Epithelial cell of esophagus (primary cell): ENCODE results near the gene SPINK5.

Source experiments
- DNase-seq: peaks from one replicate; pipeline ENCODE4 v3.0.0; 2010; ENCODE audit warnings: low read depth
- H3K4me3 ChIP-seq: 2 replicates; pipeline ENCODE4 v1.5.1; 2011; ENCODE audit warnings: mild to moderate bottlenecking, low read length, control low read depth
- CTCF ChIP-seq: IDR thresholded peaks from 2 replicates; pipeline ENCODE4 v1.5.1; 2011; ENCODE audit warnings: low read depth, mild to moderate bottlenecking, low read length, control low read depth, inconsistent platforms; ENCODE audit not compliant: insufficient read depth; ENCODE audit errors: missing control alignments

SPINK5 gene

GRCh38 chr5:148063861-148064260 lies at the start of gene SPINK5:
SPINK5 (plus strand) TSS chr5:148063980; CDS start chr5:148064045, 65 bp downstream.
- peak within 1 kb of the TSS; percentile 31 for H3K4me3 ChIP-seq
- no peak for TF ChIP-seq CTCF
- peak; percentile 87 for DNase-seq

- no peak overlapping the region for H3K4me3 ChIP-seq
- peak; percentile 84 for DNase-seq
- TF ChIP-seq CTCF: no peak
Measured at GRCh38 chr5:148014276-148014675, 49.5 kb upstream of the SPINK5 start.

- DNase-seq: no peak
- no peak overlapping the region for H3K4me3 ChIP-seq
- TF ChIP-seq CTCF: no peak
Measured at GRCh38 chr5:148020257-148020988, 43.4 kb upstream of the SPINK5 start.

GRCh38 chr5:148027505-148027904 lies 36.3 kb upstream of the SPINK5 start:
- no peak overlapping the region for H3K4me3 ChIP-seq
- no peak for TF ChIP-seq CTCF
- no peak for DNase-seq

- TF ChIP-seq CTCF: no peak
- no peak for DNase-seq
- H3K4me3 ChIP-seq: no peak overlapping the region
Measured at GRCh38 chr5:148029131-148029530, 34.6 kb upstream of the SPINK5 start.

- TF ChIP-seq CTCF: no peak
- peak; percentile 88 for DNase-seq
- H3K4me3 ChIP-seq: no peak overlapping the region
Measured at GRCh38 chr5:148033134-148033533, 30.6 kb upstream of the SPINK5 start.

- H3K4me3 ChIP-seq: no peak overlapping the region
- TF ChIP-seq CTCF: no peak
- no peak for DNase-seq
Measured at GRCh38 chr5:148035676-148036075, 28.1 kb upstream of the SPINK5 start.
